Measurements from ENCODE around the gene ARHGEF28. TPM values are rescaled to one million over a fixed set of nuclear protein-coding genes. Genes with fewer than 3 reads are reported as not detected.

ARHGEF28 gene
- total and polyA plus RNA-seq, 2 donors = 7.3 to 7.4 TPM

DNA sequence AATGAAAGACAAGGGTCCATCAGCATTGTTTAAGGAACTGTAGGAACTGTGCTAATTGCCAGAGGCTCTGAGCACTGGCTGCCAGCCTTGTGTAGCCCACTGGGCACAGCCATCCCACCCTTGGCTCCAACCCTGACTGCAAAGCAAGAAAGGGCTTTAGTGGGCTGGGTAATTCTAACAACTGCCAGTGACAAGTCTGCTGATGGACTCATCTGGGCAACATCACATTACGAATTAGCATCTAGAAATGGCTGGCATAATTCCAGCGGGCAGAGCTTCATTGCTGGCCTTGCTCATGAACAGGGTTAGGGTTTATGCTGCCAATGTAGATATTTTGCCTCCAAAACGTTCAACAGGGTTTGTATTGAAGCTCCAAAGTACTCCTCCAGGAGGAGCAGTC lies 326.9 kb downstream of the ARHGEF28 start:
- Histone ChIP-seq H3K36me3 (ENCODE audit: control insufficient read depth in 2 of 2, insufficient read depth in 2 of 2, low read length in 1 of 2) (no peaks in the 10 kb centered on the region), H3K9me3 (ENCODE audit: control insufficient read depth in 2 of 2, insufficient read depth in 1 of 2, low read length in 1 of 2) (peaks cover 0 to 4% of the 10 kb centered on the region in 2 donors), H3K27me3 (ENCODE audit: control insufficient read depth in 2 of 2, insufficient read depth in 1 of 2, low read length in 1 of 2) (no peaks in the 10 kb centered on the region), H3K4me1 (ENCODE audit: control insufficient read depth in 2 of 2, insufficient read depth in 2 of 2, low read length in 2 of 2) (peaks cover 32 to 61% of the 10 kb centered on the region in 2 donors), H3K27ac (ENCODE audit: low read depth in 1 of 2, low read length in 1 of 2) (no peak overlapping the region), H3K4me3 (ENCODE audit: low read length in 2 of 2) (no peak overlapping the region)
- WGBS = 88% methylated on average over 3 of the region's 3 CpGs
- DNase-seq (ENCODE audit: low read depth in 6 of 9, low spot score in 9 of 9) = no peak

- DNase-seq (ENCODE audit: low read depth in 6 of 9, low spot score in 9 of 9) = no peak
- H3K4me1 ChIP-seq (ENCODE audit: control insufficient read depth in 2 of 2, insufficient read depth in 2 of 2, low read length in 2 of 2) = peaks cover 28 to 55% of the 10 kb centered on the region in 2 donors
- H3K9me3 ChIP-seq (ENCODE audit: control insufficient read depth in 2 of 2, insufficient read depth in 1 of 2, low read length in 1 of 2) = peaks cover 0 to 4% of the 10 kb centered on the region in 2 donors
- peak overlapping the region; percentile 50 to 89 for H3K27ac ChIP-seq (ENCODE audit: low read depth in 1 of 2, low read length in 1 of 2)
- no peaks in the 10 kb centered on the region for H3K36me3 ChIP-seq (ENCODE audit: control insufficient read depth in 2 of 2, insufficient read depth in 2 of 2, low read length in 1 of 2)
- WGBS = 92% methylated on average over 2 of the region's 2 CpGs
- no peak overlapping the region for H3K4me3 ChIP-seq (ENCODE audit: low read length in 2 of 2)
- no peaks in the 10 kb centered on the region for H3K27me3 ChIP-seq (ENCODE audit: control insufficient read depth in 2 of 2, insufficient read depth in 1 of 2, low read length in 1 of 2)
These were observed 328.4 kb downstream of the ARHGEF28 start for GRCh38 chr5:73954381-73954780.

GRCh38 chr5:73955271-73955846 lies 329.4 kb downstream of the ARHGEF28 start:
- H3K4me1 ChIP-seq (ENCODE audit: control insufficient read depth in 2 of 2, insufficient read depth in 2 of 2, low read length in 2 of 2) = peaks cover 24 to 54% of the 10 kb centered on the region in 2 donors
- H3K27ac ChIP-seq (ENCODE audit: low read depth in 1 of 2, low read length in 1 of 2) = peak overlapping the region; percentile 82 to 89
- H3K27me3 ChIP-seq (ENCODE audit: control insufficient read depth in 2 of 2, insufficient read depth in 1 of 2, low read length in 1 of 2) = no peaks in the 10 kb centered on the region
- WGBS = 56% methylated on average over 5 of the region's 5 CpGs
- peak in 8 of 9 donors; percentile 37 to 88 (median 70) for DNase-seq (ENCODE audit: low read depth in 6 of 9, low spot score in 9 of 9)
- no peak overlapping the region for H3K4me3 ChIP-seq (ENCODE audit: low read length in 2 of 2)
- peaks cover 0 to 4% of the 10 kb centered on the region in 2 donors for H3K9me3 ChIP-seq (ENCODE audit: control insufficient read depth in 2 of 2, insufficient read depth in 1 of 2, low read length in 1 of 2)
- H3K36me3 ChIP-seq (ENCODE audit: control insufficient read depth in 2 of 2, insufficient read depth in 2 of 2, low read length in 1 of 2) = no peaks in the 10 kb centered on the region

GRCh38 chr5:73957397-73958001 lies 331.5 kb downstream of the ARHGEF28 start:
- no peaks in the 10 kb centered on the region for H3K27me3 ChIP-seq (ENCODE audit: control insufficient read depth in 2 of 2, insufficient read depth in 1 of 2, low read length in 1 of 2)
- H3K4me1 ChIP-seq (ENCODE audit: control insufficient read depth in 2 of 2, insufficient read depth in 2 of 2, low read length in 2 of 2) = peaks cover 24 to 53% of the 10 kb centered on the region in 2 donors
- no peaks in the 10 kb centered on the region for H3K36me3 ChIP-seq (ENCODE audit: control insufficient read depth in 2 of 2, insufficient read depth in 2 of 2, low read length in 1 of 2)
- H3K9me3 ChIP-seq (ENCODE audit: control insufficient read depth in 2 of 2, insufficient read depth in 1 of 2, low read length in 1 of 2) = peaks cover 0 to 4% of the 10 kb centered on the region in 2 donors
- no peak overlapping the region for H3K27ac ChIP-seq (ENCODE audit: low read depth in 1 of 2, low read length in 1 of 2)
- no peak overlapping the region for H3K4me3 ChIP-seq (ENCODE audit: low read length in 2 of 2)
- WGBS = 90% methylated on average over 3 of the region's 3 CpGs
- DNase-seq (ENCODE audit: low read depth in 6 of 9, low spot score in 9 of 9) = no peak

- Histone ChIP-seq H3K27ac (ENCODE audit: low read depth in 1 of 2, low read length in 1 of 2) (no peak overlapping the region), H3K9me3 (ENCODE audit: control insufficient read depth in 2 of 2, insufficient read depth in 1 of 2, low read length in 1 of 2) (peaks cover 0 to 4% of the 10 kb centered on the region in 2 donors), H3K4me1 (ENCODE audit: control insufficient read depth in 2 of 2, insufficient read depth in 2 of 2, low read length in 2 of 2) (peaks cover 24 to 50% of the 10 kb centered on the region in 2 donors), H3K36me3 (ENCODE audit: control insufficient read depth in 2 of 2, insufficient read depth in 2 of 2, low read length in 1 of 2) (no peaks in the 10 kb centered on the region), H3K27me3 (ENCODE audit: control insufficient read depth in 2 of 2, insufficient read depth in 1 of 2, low read length in 1 of 2) (no peaks in the 10 kb centered on the region), H3K4me3 (ENCODE audit: low read length in 2 of 2) (no peak overlapping the region)
- no peak for DNase-seq (ENCODE audit: low read depth in 6 of 9, low spot score in 9 of 9)
- 97% methylated on average over 2 of the region's 2 CpGs for WGBS
These were observed 332.0 kb downstream of the ARHGEF28 start for GRCh38 chr5:73958037-73958436.

- 46% methylated on average over 5 of the region's 5 CpGs for WGBS
- no peaks in the 10 kb centered on the region for H3K36me3 ChIP-seq (ENCODE audit: control insufficient read depth in 2 of 2, insufficient read depth in 2 of 2, low read length in 1 of 2)
- H3K27me3 ChIP-seq (ENCODE audit: control insufficient read depth in 2 of 2, insufficient read depth in 1 of 2, low read length in 1 of 2) = no peaks in the 10 kb centered on the region
- peak overlapping the region; percentile 8 to 43 for H3K27ac ChIP-seq (ENCODE audit: low read depth in 1 of 2, low read length in 1 of 2)
- peaks cover 20 to 34% of the 10 kb centered on the region in 2 donors for H3K4me1 ChIP-seq (ENCODE audit: control insufficient read depth in 2 of 2, insufficient read depth in 2 of 2, low read length in 2 of 2)
- H3K9me3 ChIP-seq (ENCODE audit: control insufficient read depth in 2 of 2, insufficient read depth in 1 of 2, low read length in 1 of 2) = peaks cover 0 to 4% of the 10 kb centered on the region in 2 donors
- no peak overlapping the region for H3K4me3 ChIP-seq (ENCODE audit: low read length in 2 of 2)
- peak in 8 of 9 donors; percentile 40 to 81 (median 62) for DNase-seq (ENCODE audit: low read depth in 6 of 9, low spot score in 9 of 9)
These were observed 334.0 kb downstream of the ARHGEF28 start for GRCh38 chr5:73960023-73960422.

- Histone ChIP-seq H3K4me3 (ENCODE audit: low read length in 2 of 2) (no peak overlapping the region), H3K27me3 (ENCODE audit: control insufficient read depth in 2 of 2, insufficient read depth in 1 of 2, low read length in 1 of 2) (no peaks in the 10 kb centered on the region), H3K36me3 (ENCODE audit: control insufficient read depth in 2 of 2, insufficient read depth in 2 of 2, low read length in 1 of 2) (no peaks in the 10 kb centered on the region), H3K27ac (ENCODE audit: low read depth in 1 of 2, low read length in 1 of 2) (peak overlapping the region; percentile 19 to 43), H3K9me3 (ENCODE audit: control insufficient read depth in 2 of 2, insufficient read depth in 1 of 2, low read length in 1 of 2) (peaks cover 0 to 4% of the 10 kb centered on the region in 2 donors), H3K4me1 (ENCODE audit: control insufficient read depth in 2 of 2, insufficient read depth in 2 of 2, low read length in 2 of 2) (peaks cover 20 to 31% of the 10 kb centered on the region in 2 donors)
- peak in 1 of 9 donors; percentile 15 for DNase-seq (ENCODE audit: low read depth in 6 of 9, low spot score in 9 of 9)
- 92% methylated on average over 1 of the region's 1 CpG for WGBS
These were observed 334.4 kb downstream of the ARHGEF28 start for GRCh38 chr5:73960426-73960825.

DNA sequence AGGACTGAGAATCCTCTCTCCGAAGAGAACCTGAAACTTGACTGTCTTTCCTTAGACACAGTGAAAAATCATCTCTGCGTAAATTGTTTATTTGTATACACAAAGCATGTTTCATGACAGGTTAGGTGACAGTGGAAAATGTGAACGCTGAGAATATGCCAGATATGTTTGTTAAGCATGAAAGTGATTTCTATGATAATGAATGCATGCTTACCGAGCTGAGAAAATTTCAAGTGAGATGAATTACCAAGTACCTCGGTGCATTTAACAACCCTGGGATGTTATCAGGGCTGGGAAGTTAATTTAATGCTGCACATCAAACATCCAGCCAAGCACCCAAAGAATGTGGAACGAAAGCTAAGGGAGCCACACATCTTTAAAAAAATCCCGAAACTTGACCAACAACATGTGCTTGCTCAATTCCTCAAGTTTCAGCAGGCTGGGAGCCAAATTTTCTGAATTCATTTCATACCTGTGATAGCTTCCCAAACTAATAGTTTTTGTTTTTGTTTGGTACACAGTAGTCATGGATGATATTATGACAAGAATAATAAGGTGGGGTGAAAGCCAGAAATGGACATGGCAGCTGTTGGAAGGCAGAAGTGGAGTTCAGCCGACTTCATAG lies 336.9 kb downstream of the ARHGEF28 start:
- Histone ChIP-seq H3K27ac (ENCODE audit: low read depth in 1 of 2, low read length in 1 of 2) (no peak overlapping the region), H3K36me3 (ENCODE audit: control insufficient read depth in 2 of 2, insufficient read depth in 2 of 2, low read length in 1 of 2) (no peaks in the 10 kb centered on the region), H3K27me3 (ENCODE audit: control insufficient read depth in 2 of 2, insufficient read depth in 1 of 2, low read length in 1 of 2) (no peaks in the 10 kb centered on the region), H3K9me3 (ENCODE audit: control insufficient read depth in 2 of 2, insufficient read depth in 1 of 2, low read length in 1 of 2) (peaks cover 0 to 3% of the 10 kb centered on the region in 2 donors), H3K4me1 (ENCODE audit: control insufficient read depth in 2 of 2, insufficient read depth in 2 of 2, low read length in 2 of 2) (peaks cover 10 to 14% of the 10 kb centered on the region in 2 donors), H3K4me3 (ENCODE audit: low read length in 2 of 2) (no peak overlapping the region)
- 94% methylated on average over 8 of the region's 8 CpGs for WGBS
- no peak for DNase-seq (ENCODE audit: low read depth in 6 of 9, low spot score in 9 of 9)

DNA sequence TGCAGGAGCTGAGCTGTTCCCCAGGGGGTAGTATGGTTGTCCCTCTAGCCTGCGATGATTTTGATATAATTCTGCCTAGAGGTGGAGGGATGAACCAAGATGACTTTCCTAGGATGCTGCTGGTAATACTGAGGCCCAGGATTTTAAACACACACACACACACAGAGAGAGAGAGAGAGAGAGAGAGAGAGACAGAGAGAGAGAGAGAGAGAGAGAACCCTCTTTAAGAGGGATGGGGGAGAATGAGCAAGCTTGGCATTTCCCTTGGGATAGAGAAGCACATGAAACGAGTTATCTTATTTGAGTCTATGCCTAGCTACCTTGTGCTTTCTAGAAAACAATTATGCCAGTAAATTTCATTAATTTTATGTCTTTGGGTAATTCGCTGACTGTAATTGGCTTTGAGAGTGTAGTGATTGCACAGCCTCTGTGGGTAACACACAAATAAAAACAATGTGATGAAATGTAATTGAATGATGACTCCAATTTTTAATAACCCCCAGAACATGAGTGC lies 338.4 kb downstream of the ARHGEF28 start:
- DNase-seq (ENCODE audit: low read depth in 6 of 9, low spot score in 9 of 9) = no peak
- Histone ChIP-seq H3K36me3 (ENCODE audit: control insufficient read depth in 2 of 2, insufficient read depth in 2 of 2, low read length in 1 of 2) (no peaks in the 10 kb centered on the region), H3K9me3 (ENCODE audit: control insufficient read depth in 2 of 2, insufficient read depth in 1 of 2, low read length in 1 of 2) (peaks cover 0 to 6% of the 10 kb centered on the region in 2 donors), H3K27me3 (ENCODE audit: control insufficient read depth in 2 of 2, insufficient read depth in 1 of 2, low read length in 1 of 2) (no peaks in the 10 kb centered on the region), H3K27ac (ENCODE audit: low read depth in 1 of 2, low read length in 1 of 2) (no peak overlapping the region), H3K4me1 (ENCODE audit: control insufficient read depth in 2 of 2, insufficient read depth in 2 of 2, low read length in 2 of 2) (peaks cover 2 to 7% of the 10 kb centered on the region in 2 donors), H3K4me3 (ENCODE audit: low read length in 2 of 2) (no peak overlapping the region)
- 93% methylated on average over 3 of the region's 3 CpGs for WGBS
